Esophagus muscularis mucosa (tissue), 3 donors: ENCODE results near the gene PLEKHA6.

Experiments
- EP300 ChIP-seq: sonication (generic); formaldehyde crosslinking; IDR thresholded peaks from one replicate; pipeline ENCODE4 v1.6.1; 2017; ENCODE audit warnings: antibody characterized with exemption
- TF ChIP-seq, protein P1 (sequence below), 3 experiments: fragments of 200-600 bp in 2 of 3; fragments of 450-650 bp in 1 of 3; sonication (generic) in 2 of 3; IDR thresholded peaks; one replicate each; pipeline ENCODE4 v1.5.1; 2017 to 2019; ENCODE audit warnings: antibody characterized with exemption in 3 of 3, mild to moderate bottlenecking in 2 of 3, moderate library complexity in 1 of 3

DNA sequence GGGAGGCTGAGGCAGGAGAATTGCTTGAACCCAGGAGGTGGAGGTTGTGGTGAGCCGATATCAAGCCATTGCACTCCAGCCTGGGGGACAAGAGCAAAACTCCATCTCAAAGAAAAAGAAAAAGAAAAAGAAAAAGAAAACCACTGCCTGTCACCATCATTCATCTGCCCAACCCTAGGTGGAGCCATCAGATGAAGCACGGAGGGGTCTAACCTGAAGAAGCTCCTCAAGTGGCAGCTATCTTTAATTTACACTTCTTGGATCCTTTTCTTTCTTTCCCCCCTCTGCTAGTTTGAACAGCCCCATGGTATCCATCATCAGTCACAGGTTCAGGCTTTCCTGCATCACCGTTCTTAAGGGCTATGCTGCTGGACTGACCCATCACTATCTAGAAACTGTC, 57.0 kb downstream of the PLEKHA6 start:
- TF ChIP-seq, protein P1, sequence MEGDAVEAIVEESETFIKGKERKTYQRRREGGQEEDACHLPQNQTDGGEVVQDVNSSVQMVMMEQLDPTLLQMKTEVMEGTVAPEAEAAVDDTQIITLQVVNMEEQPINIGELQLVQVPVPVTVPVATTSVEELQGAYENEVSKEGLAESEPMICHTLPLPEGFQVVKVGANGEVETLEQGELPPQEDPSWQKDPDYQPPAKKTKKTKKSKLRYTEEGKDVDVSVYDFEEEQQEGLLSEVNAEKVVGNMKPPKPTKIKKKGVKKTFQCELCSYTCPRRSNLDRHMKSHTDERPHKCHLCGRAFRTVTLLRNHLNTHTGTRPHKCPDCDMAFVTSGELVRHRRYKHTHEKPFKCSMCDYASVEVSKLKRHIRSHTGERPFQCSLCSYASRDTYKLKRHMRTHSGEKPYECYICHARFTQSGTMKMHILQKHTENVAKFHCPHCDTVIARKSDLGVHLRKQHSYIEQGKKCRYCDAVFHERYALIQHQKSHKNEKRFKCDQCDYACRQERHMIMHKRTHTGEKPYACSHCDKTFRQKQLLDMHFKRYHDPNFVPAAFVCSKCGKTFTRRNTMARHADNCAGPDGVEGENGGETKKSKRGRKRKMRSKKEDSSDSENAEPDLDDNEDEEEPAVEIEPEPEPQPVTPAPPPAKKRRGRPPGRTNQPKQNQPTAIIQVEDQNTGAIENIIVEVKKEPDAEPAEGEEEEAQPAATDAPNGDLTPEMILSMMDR (IDR thresholded peaks at IDR 0.05), result no peak
- no peak for TF ChIP-seq EP300
